ENCODE results near the gene ADM5. TPM values are rescaled to one million over a fixed set of nuclear protein-coding genes. Genes with fewer than 3 reads are reported as not detected.

The ADM5 gene
- total RNA-seq, 1 experiment from 2014 or later, result 13.5 TPM

GRCh38 chr19:49684251-49684982 is 5.0 kb upstream of the ADM5 start:
- no peaks in the 10 kb centered on the region for H4K20me1 ChIP-seq (ENCODE audit: control insufficient read depth, insufficient read depth, insufficient read length)
- Mint-ChIP-seq H3K36me3 (ENCODE audit: insufficient read depth in 1 of 3, low read depth in 3 of 3) (peaks cover 46 to 76% (median 63%) of the 10 kb centered on the region in 3 experiments), H3K9me3 (no peaks in the 10 kb centered on the region; a peak in 2 of 5 replicates), H3K4me3 (peak overlapping the region in 1 of 2 experiments; percentile 46; a peak in 1 of 5 replicates), H3K27me3 (ENCODE audit: low read depth) (no peaks in the 10 kb centered on the region; the same call in 1 of the 2 replicates), H3K4me1 (peaks cover 31 to 58% of the 10 kb centered on the region in 2 experiments), H3K27ac (peak overlapping the region; percentile 11 to 88 (median 49); a peak in 2 of 7 replicates)
- H3K4ac ChIP-seq (ENCODE audit: low read depth, low read length), result no peak overlapping the region
- H4K8ac ChIP-seq (replicated peaks; ENCODE audit: insufficient read length, low read depth, low read length), result no peak overlapping the region
- H3K14ac ChIP-seq (ENCODE audit: insufficient read depth, low read length), result no peak overlapping the region
- no CpG with 5 or more reads among the region's 35 CpGs for WGBS (ENCODE audit: extremely low coverage, insufficient read length, low lambda C conversion rate)
- H3K18ac ChIP-seq (ENCODE audit: insufficient read length, low read depth, low read length), result no peak overlapping the region
- no peak overlapping the region for H2BK15ac ChIP-seq (ENCODE audit: low read depth, low read length)
- H3K79me1 ChIP-seq (ENCODE audit: insufficient read depth, low read depth, low read length, poor library complexity, severe bottlenecking), result peaks cover 2% of the 10 kb centered on the region
- no peaks in the 10 kb centered on the region for H3K23me2 ChIP-seq (ENCODE audit: insufficient read length, low read depth, low read length, poor library complexity, severe bottlenecking)
- no peak overlapping the region for H4K5ac ChIP-seq (ENCODE audit: insufficient read length, low read depth, low read length)
- no peak overlapping the region for H3K9ac ChIP-seq (ENCODE audit: extremely low read depth, insufficient read length, low read length)
- peaks cover 10% of the 10 kb centered on the region; the same call in 1 of the 2 replicates for H3K4me1 ChIP-seq (ENCODE audit: insufficient read depth, low read length)
- no peak overlapping the region for H3K4me2 ChIP-seq (ENCODE audit: insufficient read depth, insufficient read length, low read length)
- no peak overlapping the region for H2BK12ac ChIP-seq (ENCODE audit: insufficient read length, low read depth, low read length)
- no peak overlapping the region for H3T11ph ChIP-seq (ENCODE audit: low read length)
- H3K23ac ChIP-seq (ENCODE audit: insufficient read length, low read depth, low read length), result no peak overlapping the region
- no peak overlapping the region for H2BK5ac ChIP-seq (ENCODE audit: insufficient read length, low read length)
- H3K79me2 ChIP-seq (ENCODE audit: insufficient read depth, low read length), result peaks cover 5% of the 10 kb centered on the region; the same call in 1 of the 2 replicates
- TF ChIP-seq, protein P1, sequence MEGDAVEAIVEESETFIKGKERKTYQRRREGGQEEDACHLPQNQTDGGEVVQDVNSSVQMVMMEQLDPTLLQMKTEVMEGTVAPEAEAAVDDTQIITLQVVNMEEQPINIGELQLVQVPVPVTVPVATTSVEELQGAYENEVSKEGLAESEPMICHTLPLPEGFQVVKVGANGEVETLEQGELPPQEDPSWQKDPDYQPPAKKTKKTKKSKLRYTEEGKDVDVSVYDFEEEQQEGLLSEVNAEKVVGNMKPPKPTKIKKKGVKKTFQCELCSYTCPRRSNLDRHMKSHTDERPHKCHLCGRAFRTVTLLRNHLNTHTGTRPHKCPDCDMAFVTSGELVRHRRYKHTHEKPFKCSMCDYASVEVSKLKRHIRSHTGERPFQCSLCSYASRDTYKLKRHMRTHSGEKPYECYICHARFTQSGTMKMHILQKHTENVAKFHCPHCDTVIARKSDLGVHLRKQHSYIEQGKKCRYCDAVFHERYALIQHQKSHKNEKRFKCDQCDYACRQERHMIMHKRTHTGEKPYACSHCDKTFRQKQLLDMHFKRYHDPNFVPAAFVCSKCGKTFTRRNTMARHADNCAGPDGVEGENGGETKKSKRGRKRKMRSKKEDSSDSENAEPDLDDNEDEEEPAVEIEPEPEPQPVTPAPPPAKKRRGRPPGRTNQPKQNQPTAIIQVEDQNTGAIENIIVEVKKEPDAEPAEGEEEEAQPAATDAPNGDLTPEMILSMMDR (conservative IDR thresholded peaks at IDR 0.05), result peak; percentile 66
- no peak overlapping the region for H2BK120ac ChIP-seq (ENCODE audit: low read depth, low read length, poor library complexity, severe bottlenecking)
- no peak overlapping the region for H3K27ac ChIP-seq (ENCODE audit: insufficient read length, low read depth, low read length)
- H3K9me3 ChIP-seq (ENCODE audit: control insufficient read depth, low read depth, low read length), result no peaks in the 10 kb centered on the region
- no peak overlapping the region for H4K91ac ChIP-seq (ENCODE audit: insufficient read length, low read depth, low read length)
- peak; percentile 68 for DNase-seq
- no peaks in the 10 kb centered on the region for H3K27me3 ChIP-seq (ENCODE audit: insufficient read depth, low read length)
- no peak overlapping the region for H2AFZ ChIP-seq (ENCODE audit: low read length)
- H2AK5ac ChIP-seq (ENCODE audit: insufficient read length, low read length), result no peak overlapping the region
- H2BK20ac ChIP-seq (ENCODE audit: low read depth, low read length, poor library complexity, severe bottlenecking), result no peak overlapping the region
- H3K56ac ChIP-seq (ENCODE audit: insufficient read length, low read depth, low read length), result no peak overlapping the region

All from H9 (cell line).